Activated T-cell treated with anti-CD3 and anti-CD28 coated beads, Interleukin-2, amount 50 U/mL, for 1 hour (primary cell): ENCODE measurements around the gene PLA1A.

ENCODE experiments used
- DNase-seq: peaks from one replicate; pipeline ENCODE4 v3.0.0-alpha.2; 2020

PLA1A gene

GRCh38 chr3:119639494-119640350 lies 42.0 kb downstream of the PLA1A start:
- DNase-seq: no peak

DNA sequence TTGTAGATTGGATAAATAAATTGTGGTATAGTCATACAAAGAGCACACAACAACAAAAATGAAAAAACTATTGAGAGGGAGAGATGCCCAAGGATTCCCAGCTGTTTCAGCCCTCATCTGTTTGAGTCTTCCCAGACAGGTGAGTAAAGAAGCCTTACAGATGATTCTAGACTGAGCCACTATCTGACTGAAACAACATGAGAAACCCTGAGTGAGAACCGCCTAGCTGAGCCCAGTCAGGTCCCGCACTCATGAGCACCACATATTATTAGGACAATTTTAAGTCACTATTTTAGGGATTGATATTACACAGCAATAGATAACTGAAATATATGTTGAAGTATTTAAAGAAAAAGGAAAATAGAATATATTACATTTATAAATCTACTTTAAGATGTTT lies 43.7 kb downstream of the PLA1A start:
- DNase-seq: no peak

DNA sequence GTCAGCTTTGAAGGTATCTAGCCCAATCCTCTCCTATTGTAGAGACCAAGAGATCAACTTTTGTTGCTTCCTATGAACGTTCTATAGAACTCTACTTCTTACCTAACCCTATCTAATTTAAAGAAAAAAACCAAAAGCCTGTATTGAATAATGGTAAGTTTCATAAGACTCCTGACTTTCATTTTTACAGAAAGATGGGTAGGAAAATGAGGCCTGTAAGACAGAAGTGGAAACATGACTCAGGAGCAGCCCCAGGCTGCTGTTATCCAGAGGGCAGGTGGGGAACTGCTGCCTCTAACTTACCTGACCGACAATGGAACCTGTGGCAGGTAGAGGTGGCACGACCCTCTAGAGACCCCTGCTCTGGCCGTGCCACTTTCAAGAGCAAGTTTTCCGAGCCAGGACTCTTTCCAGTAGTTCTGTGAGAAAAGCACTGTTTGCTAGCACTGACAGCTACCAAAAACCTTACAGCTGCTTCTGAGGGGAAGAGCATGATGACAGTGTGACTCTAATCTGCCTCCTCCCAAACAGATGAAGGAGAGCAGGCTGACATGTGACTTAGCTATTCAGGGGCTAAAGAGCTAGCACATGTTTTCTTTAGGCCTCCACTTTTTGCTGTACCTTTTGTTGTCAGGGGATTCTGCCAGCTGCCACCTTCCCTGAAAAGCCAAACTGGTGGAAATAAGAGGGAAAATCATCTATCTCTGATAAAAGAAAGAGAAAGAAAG lies 45.2 kb downstream of the PLA1A start:
- no peak for DNase-seq

DNA sequence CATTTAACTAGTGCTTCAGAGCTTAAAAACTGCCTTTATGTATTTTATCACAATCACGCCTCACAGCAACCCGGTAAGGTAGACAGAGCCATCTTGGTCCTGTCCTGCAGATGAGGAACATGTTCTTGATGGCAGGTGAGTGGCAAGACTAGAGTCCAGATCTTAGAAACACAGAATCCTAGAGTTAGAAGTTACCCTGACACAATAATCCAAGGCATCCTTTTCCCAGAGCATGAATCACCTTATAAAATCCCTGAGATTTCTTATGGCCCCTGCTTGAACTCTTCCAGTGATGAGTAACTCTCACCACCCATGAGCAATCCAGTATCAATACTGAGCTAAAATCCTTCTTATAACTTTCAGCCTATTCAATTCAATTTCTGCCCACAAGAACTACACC lies 45.8 kb downstream of the PLA1A start:
- DNase-seq: no peak

GRCh38 chr3:119644481-119644880 lies 46.8 kb downstream of the PLA1A start:
- DNase-seq: no peak

DNA sequence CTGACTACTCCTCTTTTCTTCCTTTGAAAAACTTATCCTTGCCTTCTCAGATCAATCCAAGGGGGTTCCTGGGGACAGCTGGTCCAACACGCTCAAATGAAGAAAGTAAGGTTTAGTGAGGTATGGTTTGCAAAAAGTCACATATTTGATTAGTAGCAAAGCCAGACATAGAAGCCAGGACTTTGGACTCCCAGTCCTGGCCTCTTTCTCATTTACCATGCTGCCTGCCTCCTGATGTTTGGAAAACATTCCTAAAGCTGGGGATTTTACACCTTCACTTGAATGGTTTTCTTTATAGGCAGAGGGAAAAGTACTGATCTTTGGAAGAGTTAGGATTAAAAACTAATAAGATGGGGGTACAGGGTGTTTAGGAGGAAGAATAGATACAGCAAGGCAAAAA lies 48.1 kb downstream of the PLA1A start:
- no peak for DNase-seq

DNA sequence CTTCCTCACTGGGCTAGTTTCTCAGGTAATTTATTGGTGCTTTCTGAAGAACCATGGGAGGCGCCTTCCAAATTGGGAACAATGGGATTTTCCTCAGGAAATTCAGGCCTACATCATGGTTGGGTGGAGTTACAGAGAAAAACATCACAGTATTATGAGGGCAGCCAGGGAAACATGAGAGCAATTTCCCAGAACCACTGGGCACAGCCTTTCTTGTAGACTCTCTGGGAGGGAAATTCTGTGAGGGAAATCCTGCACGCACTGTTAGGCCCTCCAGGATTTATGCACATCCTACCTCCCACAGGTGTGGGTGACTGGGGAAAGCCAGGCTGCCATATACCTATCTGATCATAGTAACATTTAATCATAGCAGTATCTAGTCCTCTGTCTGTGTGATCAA lies 49.5 kb downstream of the PLA1A start:
- no peak for DNase-seq

DNA sequence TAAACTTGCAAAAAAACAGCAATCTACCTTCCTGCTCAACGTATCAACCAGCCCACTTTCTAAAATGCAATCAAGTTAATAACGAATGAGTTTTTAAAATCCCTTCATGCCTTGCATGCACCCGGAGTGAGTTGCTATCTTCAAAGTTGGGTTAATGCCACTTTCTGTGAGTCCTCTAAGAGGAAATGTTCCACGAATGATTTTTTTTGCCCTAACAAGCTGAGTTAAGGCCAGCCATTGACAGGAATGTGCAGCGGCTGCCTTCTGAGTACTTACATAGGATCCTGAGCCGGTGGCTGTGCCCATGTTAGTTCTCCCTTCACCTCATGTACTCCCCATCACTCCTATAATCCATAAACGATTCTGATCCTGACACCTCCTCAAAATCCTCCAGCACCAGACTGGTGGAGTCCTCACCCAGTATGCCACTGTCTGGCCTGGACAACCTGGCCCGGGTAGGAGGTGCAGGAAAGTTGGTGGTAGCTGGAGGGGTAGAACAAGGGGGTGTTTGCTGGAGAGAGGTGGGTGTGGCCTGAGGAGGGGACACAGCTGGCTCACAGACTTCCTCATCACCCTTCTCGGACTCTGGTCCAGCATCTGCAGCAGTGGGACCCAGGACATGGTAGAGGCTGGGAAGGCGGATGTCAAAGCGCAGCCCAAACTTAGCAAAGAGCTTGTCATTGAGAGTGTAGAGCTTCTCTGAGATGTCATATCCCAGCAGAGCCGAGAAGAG lies 50.3 kb downstream of the PLA1A start:
- no peak for DNase-seq

- DNase-seq: no peak
Measured at GRCh38 chr3:119649761-119650160, 52.1 kb downstream of the PLA1A start.

- DNase-seq: no peak
Measured at GRCh38 chr3:119652306-119653033, 54.8 kb downstream of the PLA1A start.

DNA sequence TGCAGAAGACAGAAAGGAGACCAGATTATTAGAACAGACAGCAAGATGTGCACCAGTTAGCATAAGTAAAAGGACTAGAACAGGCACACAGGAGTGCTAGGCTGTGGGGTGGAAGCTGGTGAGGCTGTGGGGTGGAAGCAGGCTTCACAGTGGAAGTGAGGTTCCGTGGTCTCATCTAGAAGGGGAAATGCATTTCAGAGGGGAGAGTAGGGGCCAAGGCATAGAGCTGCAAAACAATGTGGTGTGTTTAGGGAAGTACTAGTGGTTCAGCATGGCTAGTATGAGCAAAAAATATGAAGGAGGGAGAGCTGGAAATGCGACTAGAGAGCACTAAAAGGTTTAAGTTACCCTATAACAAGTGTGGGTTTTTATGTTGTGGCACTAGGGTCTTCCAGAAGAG lies 56.2 kb downstream of the PLA1A start:
- no peak for DNase-seq

- DNase-seq: no peak
Measured at GRCh38 chr3:119657887-119658702, 60.4 kb downstream of the PLA1A start.

DNA sequence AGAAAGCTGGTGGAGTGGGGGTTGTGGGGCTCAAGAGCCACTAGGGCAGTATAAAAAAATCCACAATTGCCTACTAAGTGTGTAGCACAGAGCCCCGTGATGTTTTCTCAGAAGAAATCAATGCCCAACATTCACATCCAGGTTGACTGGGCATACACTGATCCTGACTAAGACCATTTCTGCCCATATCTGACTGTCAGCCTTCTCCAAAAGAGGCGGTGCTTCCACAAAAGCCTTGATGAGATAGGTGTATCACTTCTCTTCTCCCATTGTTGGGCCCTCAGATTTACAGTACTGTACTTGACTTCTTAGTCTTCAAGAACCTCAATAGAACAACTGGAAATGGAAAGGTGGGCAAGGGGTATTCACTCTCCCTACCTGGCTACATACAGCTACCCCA lies 61.3 kb downstream of the PLA1A start:
- no peak for DNase-seq

- DNase-seq: no peak
Measured at GRCh38 chr3:119659606-119660291, 62.1 kb downstream of the PLA1A start.

DNA sequence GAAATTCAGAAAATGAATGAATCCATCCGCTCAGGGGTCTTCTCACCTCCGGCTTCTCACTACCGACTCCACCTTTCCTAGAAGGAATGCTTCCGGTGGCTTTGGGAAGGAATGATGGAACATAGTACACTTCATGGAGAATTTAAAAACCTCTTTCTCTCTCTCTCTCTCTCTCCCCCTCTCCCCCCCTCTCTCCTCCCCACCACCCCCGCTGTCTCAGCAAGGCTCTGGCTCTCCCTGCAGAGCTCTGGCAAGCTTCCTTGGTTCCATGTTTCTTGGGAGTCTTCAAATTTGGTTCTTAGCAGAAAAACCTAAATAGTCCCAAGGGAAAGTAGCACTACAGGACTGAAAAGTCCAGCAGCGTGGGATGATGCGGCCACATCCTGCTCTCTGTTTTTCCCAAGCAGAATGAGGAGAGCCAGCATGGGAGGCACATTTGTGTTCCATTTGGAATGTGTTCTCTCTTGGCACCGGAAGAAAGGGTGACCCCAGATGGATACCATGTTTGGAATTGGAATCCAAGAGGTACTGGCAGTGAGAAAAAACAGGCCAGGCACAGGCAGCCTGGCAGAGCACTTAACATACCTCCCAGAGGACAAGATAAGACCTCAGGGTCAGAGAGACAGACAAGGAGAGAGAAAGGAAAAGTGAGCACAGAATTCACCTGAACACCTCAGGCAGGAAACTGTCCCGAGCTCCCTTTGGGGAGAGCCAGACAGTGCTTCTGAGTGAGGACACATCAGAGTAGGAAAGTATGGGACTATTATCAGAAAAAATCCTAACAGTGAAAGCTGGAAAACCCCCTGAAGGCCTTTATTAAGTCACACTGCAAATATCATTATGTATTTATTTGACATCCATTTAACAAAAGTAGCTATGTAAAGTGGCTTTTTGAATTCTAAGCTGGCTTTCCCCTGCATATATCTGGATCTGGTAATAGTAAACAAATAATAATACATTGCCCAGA lies 63.1 kb downstream of the PLA1A start, which contains the start of gene POPDC2:
Gene POPDC2, minus strand, starts transcription at position 116 of the 967 bp plus-strand sequence. CDS start 166 bp downstream, outside the sequence.
- no peak for DNase-seq

DNA sequence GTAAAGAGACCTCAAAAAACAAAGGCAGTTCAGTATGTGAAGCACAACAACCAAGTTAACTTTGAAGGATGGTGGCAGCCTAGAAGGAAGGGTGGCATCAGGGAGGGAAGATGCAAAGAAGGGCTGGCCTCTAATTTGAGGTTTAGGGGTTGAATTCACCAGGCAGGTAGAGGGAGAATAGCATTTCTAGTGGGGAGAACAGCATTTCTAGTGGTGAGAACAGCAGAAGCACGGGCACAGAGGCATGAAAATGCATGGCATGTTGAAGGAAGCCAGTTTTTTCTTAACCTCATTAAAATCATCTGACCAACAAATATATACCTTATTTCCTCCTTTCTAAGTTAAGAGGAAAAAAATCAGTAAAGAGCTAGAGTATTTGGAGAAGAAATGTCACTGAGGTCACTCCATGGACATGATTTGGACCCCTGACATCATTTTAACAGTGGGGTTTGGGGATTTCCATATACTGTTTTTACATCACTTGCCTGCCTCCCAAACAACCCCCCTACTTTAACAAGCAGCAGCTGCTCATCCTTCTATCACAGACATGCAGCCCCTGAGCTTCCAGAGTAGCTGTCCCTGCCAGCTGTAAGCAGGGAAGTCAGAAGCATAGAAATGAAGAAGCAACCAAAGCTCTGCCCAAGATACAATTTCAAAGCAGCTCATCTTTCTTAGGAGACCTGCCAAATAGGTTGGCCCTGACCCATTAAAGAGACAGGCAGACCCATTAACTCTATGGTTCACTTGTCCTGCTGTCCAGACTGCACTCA lies 65.1 kb downstream of the PLA1A start:
- no peak for DNase-seq

- no peak for DNase-seq
Measured at GRCh38 chr3:119663885-119664284, 66.2 kb downstream of the PLA1A start.

DNA sequence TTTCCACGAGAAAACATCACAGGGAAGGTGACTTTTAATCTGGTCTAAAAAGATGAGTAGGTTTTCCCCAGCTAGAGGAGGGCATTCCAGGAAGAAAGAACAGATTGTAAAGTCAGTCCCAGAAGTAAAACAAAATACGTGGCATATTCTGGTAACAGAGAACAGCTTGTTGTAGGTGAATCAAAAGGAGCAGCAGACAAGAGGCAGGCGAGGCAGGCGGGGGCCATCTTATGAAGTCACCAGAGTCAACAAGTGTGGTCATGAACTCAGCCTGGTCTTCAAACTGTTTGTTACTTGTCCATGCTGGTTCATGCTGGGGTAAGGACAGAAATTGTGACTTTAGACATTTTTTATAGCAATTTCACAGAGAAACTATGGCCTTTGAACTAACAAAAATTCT lies 66.7 kb downstream of the PLA1A start:
- no peak for DNase-seq

GRCh38 chr3:119664850-119665379 lies 67.2 kb downstream of the PLA1A start:
- DNase-seq: no peak
